ENCODE results near the gene MELTF.

GRCh38 chr3:196992461-196993065, 37.1 kb downstream of the MELTF start:
- TF ChIP-seq CTCF (IDR thresholded peaks at IDR 0.05), result no peak
- TF ChIP-seq POLR2A (IDR thresholded peaks at IDR 0.05), result no peak
